ENCODE measurements around the gene GRK4.
A peak's percentile ranks its signal among the peaks of the same experiment; 100 is the strongest.
"Not testable (repeated sequence)": the region's sequence is repeated elsewhere in the genome, so short reads cannot be mapped to it uniquely, and the experiment has no call there.

- TF ChIP-seq, protein P1, sequence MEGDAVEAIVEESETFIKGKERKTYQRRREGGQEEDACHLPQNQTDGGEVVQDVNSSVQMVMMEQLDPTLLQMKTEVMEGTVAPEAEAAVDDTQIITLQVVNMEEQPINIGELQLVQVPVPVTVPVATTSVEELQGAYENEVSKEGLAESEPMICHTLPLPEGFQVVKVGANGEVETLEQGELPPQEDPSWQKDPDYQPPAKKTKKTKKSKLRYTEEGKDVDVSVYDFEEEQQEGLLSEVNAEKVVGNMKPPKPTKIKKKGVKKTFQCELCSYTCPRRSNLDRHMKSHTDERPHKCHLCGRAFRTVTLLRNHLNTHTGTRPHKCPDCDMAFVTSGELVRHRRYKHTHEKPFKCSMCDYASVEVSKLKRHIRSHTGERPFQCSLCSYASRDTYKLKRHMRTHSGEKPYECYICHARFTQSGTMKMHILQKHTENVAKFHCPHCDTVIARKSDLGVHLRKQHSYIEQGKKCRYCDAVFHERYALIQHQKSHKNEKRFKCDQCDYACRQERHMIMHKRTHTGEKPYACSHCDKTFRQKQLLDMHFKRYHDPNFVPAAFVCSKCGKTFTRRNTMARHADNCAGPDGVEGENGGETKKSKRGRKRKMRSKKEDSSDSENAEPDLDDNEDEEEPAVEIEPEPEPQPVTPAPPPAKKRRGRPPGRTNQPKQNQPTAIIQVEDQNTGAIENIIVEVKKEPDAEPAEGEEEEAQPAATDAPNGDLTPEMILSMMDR (IDR thresholded peaks at IDR 0.05), result peak; percentile 53
- TF ChIP-seq EZH2 (IDR thresholded peaks at IDR 0.05; ENCODE audit: borderline replicate concordance, insufficient read depth, low read depth, low read length, poor library complexity, severe bottlenecking), result not testable (repeated sequence)
These were observed 8.0 kb upstream of the GRK4 start for GRCh38 chr4:2955186-2956044.
